Transverse colon (tissue), 4 donors: Measurements from ENCODE around the gene ARSG.

Experiments used
- CTCF ChIP-seq, 5 experiments: fragments of 200-600 bp in 3 of 5; fragments of 450-650 bp in 2 of 5; sonication (generic) in 3 of 5; IDR thresholded peaks; 1 replicate in 2 of 5; 2 replicates in 3 of 5; pipeline ENCODE4 v1.5.1; 2016 to 2017; ENCODE audit warnings: antibody characterized with exemption in 5 of 5, inconsistent platforms in 3 of 5, mild to moderate bottlenecking in 2 of 5, moderate library complexity in 1 of 5
- EP300 ChIP-seq: sonication (generic); formaldehyde crosslinking; IDR thresholded peaks from one replicate; pipeline ENCODE4 v1.6.1; 2017; ENCODE audit warnings: antibody characterized with exemption, low read depth
- POLR2A ChIP-seq: fragments of 450-650 bp; IDR thresholded peaks from one replicate; pipeline ENCODE4 v1.6.1; 2016; ENCODE audit warnings: antibody characterized with exemption, mild to moderate bottlenecking, moderate library complexity
- POLR2AphosphoS5 ChIP-seq, 3 donors: sonication (generic); formaldehyde crosslinking; IDR thresholded peaks; one replicate each; pipeline ENCODE4 v1.6.1; 2016; ENCODE audit warnings: antibody characterized with exemption in 3 of 3

DNA sequence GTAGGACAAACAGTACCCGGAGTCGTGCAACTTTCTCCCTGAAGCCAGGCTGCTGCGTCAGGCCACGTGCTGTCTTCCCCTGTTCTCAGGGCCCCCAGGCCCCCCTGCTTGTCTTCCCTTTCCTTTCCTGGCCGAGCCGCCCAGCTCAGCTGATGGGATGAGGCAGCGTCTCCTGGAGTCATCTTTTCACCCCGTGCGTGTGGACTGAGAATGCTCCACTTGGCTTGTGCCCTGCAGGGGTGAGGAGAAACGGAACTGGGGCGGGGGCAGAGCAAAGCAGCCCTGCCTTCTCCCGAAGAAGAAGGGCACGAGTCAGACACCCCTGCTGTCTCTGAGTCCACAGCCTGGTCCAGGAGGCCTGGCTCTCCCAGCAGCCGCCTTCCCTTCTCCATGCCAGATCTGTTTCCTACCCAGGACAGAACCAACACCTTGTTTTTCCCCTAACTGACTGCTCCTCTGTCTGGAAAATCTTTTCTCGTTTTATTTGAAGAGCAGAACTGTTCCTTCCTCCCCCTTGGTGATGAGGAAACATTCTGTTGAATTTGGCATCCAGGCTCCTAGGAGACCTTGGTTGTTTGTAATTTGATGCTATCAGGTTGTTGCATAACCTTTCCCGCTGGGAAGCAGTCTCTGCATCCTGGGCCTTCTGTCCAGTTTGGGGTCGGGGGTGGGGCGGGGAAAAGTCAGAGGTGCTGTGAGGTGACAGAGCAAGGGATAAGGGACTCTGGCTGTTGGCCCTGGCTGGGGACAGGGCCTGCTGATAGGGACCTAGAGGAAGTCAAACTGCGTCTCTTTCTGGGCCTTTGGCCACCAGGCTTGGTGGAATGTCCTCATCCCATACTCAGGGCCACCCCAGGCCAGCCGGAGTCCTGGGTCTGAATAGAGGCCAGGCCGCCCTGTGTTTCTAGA, 87.2 kb downstream of the ARSG start:
- TF ChIP-seq CTCF (IDR thresholded peaks at IDR 0.05) (no peak), POLR2A (peak; percentile 27), POLR2AphosphoS5 (IDR thresholded peaks at IDR 0.05) (peak; percentile 36 to 58 (median 56)), EP300 (peak; percentile 92)
